HEK293 (cell line): ENCODE results near the gene NEK11.
A peak's percentile ranks its signal among the peaks of the same experiment; 100 is the strongest.

Source experiments
- BCL6B ChIP-seq: fragments of 450-650 bp; formaldehyde crosslinking; IDR thresholded peaks from 2 replicates; pipeline ENCODE4 v1.5.1; 2017; ENCODE audit warnings: missing biosample characterization, missing genetic modification characterization
- GFI1B ChIP-seq: fragments of 450-650 bp; formaldehyde crosslinking; IDR thresholded peaks from 2 replicates; pipeline ENCODE4 v1.5.1; 2016; ENCODE audit warnings: missing biosample characterization, missing genetic modification characterization
- HIC1 ChIP-seq: fragments of 450-650 bp; formaldehyde crosslinking; IDR thresholded peaks from 2 replicates; pipeline ENCODE4 v1.5.1; 2016; ENCODE audit warnings: missing biosample characterization, missing genetic modification characterization
- IKZF3 ChIP-seq: fragments of 450-650 bp; IDR thresholded peaks from 2 replicates; pipeline ENCODE4 v1.5.0; 2018; ENCODE audit warnings: missing biosample characterization, mild to moderate bottlenecking, missing genetic modification characterization, moderate library complexity
- KLF1 ChIP-seq: fragments of 450-650 bp; formaldehyde crosslinking; IDR thresholded peaks from 2 replicates; pipeline ENCODE4 v1.5.1; 2016; ENCODE audit warnings: missing biosample characterization, missing genetic modification characterization
- MEIS1 ChIP-seq: sonication (generic); formaldehyde crosslinking; IDR thresholded peaks from 2 replicates; pipeline ENCODE4 v1.8.1; 2022; ENCODE audit warnings: missing genetic modification reagents, mild to moderate bottlenecking, borderline replicate concordance
- OSR2 ChIP-seq: fragments of 450-650 bp; formaldehyde crosslinking; IDR thresholded peaks from 2 replicates; pipeline ENCODE4 v1.5.1; 2016; ENCODE audit warnings: missing biosample characterization, missing genetic modification characterization
- SETDB1 ChIP-seq: IDR thresholded peaks from one replicate; pipeline ENCODE4 v1.6.1; 2017; ENCODE audit warnings: mild to moderate bottlenecking, low read length, moderate library complexity, mixed read lengths; ENCODE audit not compliant: insufficient read length
- TCF7L2 ChIP-seq: IDR thresholded peaks from 2 replicates; pipeline ENCODE4 v1.6.1; 2011; ENCODE audit warnings: low read depth, mild to moderate bottlenecking, inconsistent platforms, low read length, moderate library complexity, borderline replicate concordance
- ZEB2 ChIP-seq: fragments of 450-650 bp; formaldehyde crosslinking; IDR thresholded peaks from 2 replicates; pipeline ENCODE4 v1.5.1; 2016; ENCODE audit warnings: missing biosample characterization, missing genetic modification characterization
- ZNF10 ChIP-seq: fragments of 450-650 bp; formaldehyde crosslinking; IDR thresholded peaks from 2 replicates; pipeline ENCODE4 v1.5.1; 2017; ENCODE audit warnings: missing biosample characterization, missing genetic modification characterization
- ZNF114 ChIP-seq: fragments of 450-650 bp; formaldehyde crosslinking; IDR thresholded peaks from 2 replicates; pipeline ENCODE4 v1.5.0; 2017; ENCODE audit warnings: missing biosample characterization, missing genetic modification characterization
- ZNF19 ChIP-seq: fragments of 450-650 bp; formaldehyde crosslinking; IDR thresholded peaks from 2 replicates; pipeline ENCODE4; 2016; ENCODE audit warnings: missing biosample characterization, missing genetic modification characterization, low read depth
- ZNF214 ChIP-seq: fragments of 450-650 bp; formaldehyde crosslinking; IDR thresholded peaks from 2 replicates; pipeline ENCODE4 v1.5.1; 2017; ENCODE audit warnings: missing biosample characterization, mild to moderate bottlenecking, missing genetic modification characterization, borderline replicate concordance
- ZNF266 ChIP-seq: fragments of 450-650 bp; formaldehyde crosslinking; IDR thresholded peaks from 2 replicates; pipeline ENCODE4 v1.5.1; 2016; ENCODE audit warnings: missing biosample characterization, missing genetic modification characterization, low read depth
- ZNF292 ChIP-seq: fragments of 450-650 bp; formaldehyde crosslinking; IDR thresholded peaks from 2 replicates; pipeline ENCODE4 v1.5.1; 2016; ENCODE audit warnings: low read depth, missing biosample characterization, missing genetic modification characterization, borderline replicate concordance
- ZNF354C ChIP-seq: fragments of 450-650 bp; formaldehyde crosslinking; IDR thresholded peaks from 2 replicates; pipeline ENCODE4 v1.5.1; 2016; ENCODE audit warnings: missing biosample characterization, missing genetic modification characterization, low read depth, borderline replicate concordance
- ZNF366 ChIP-seq: fragments of 450-650 bp; formaldehyde crosslinking; conservative IDR thresholded peaks from 2 replicates; pipeline ENCODE4 v1.5.1; 2016; ENCODE audit warnings: missing biosample characterization, missing genetic modification characterization
- ZNF391 ChIP-seq: fragments of 450-650 bp; formaldehyde crosslinking; IDR thresholded peaks from 2 replicates; pipeline ENCODE4 v1.5.1; 2016; ENCODE audit warnings: low read depth, missing biosample characterization, missing genetic modification characterization, borderline replicate concordance
- ZNF48 ChIP-seq: fragments of 450-650 bp; formaldehyde crosslinking; IDR thresholded peaks from 2 replicates; pipeline ENCODE4 v1.5.1; 2016; ENCODE audit warnings: missing biosample characterization, missing genetic modification characterization
- ZNF560 ChIP-seq: fragments of 450-650 bp; formaldehyde crosslinking; IDR thresholded peaks from 2 replicates; pipeline ENCODE4 v1.5.1; 2017; ENCODE audit warnings: missing biosample characterization, missing genetic modification characterization, borderline replicate concordance
- ZNF626 ChIP-seq: fragments of 450-650 bp; sonication (Bioruptor Pico); formaldehyde crosslinking; IDR thresholded peaks from 2 replicates; pipeline ENCODE4 v1.5.1; 2018; ENCODE audit warnings: missing biosample characterization, missing genetic modification characterization, inconsistent platforms
- ZNF654 ChIP-seq: fragments of 450-650 bp; formaldehyde crosslinking; IDR thresholded peaks from 2 replicates; pipeline ENCODE4 v1.5.1; 2016; ENCODE audit warnings: low read depth, missing biosample characterization, missing genetic modification characterization
- ZNF677 ChIP-seq: fragments of 450-650 bp; IDR thresholded peaks from 2 replicates; pipeline ENCODE4 v1.5.0; 2018; ENCODE audit warnings: missing biosample characterization, mild to moderate bottlenecking, missing genetic modification characterization, moderate library complexity
- ZNF785 ChIP-seq: fragments of 450-650 bp; formaldehyde crosslinking; IDR thresholded peaks from 2 replicates; pipeline ENCODE4 v1.5.1; 2016; ENCODE audit warnings: missing biosample characterization, missing genetic modification characterization
- ZNF791 ChIP-seq: fragments of 450-650 bp; formaldehyde crosslinking; IDR thresholded peaks from 2 replicates; pipeline ENCODE4 v1.5.1; 2016; ENCODE audit warnings: missing biosample characterization, missing genetic modification characterization
- ZSCAN5A ChIP-seq: fragments of 450-650 bp; formaldehyde crosslinking; IDR thresholded peaks from 2 replicates; pipeline ENCODE4 v1.5.1; 2016; ENCODE audit warnings: missing biosample characterization, missing genetic modification characterization
- TF ChIP-seq, protein P1 (sequence below): fragments of 450-650 bp; formaldehyde crosslinking; IDR thresholded peaks from 2 replicates; pipeline ENCODE4 v1.5.1; 2016; ENCODE audit warnings: missing biosample characterization, missing genetic modification characterization, low read depth
- TF ChIP-seq, protein P2 (sequence below): fragments of 450-650 bp; formaldehyde crosslinking; IDR thresholded peaks from 2 replicates; pipeline ENCODE4 v1.5.1; 2016; ENCODE audit warnings: missing biosample characterization, missing genetic modification characterization

The NEK11 gene

DNA sequence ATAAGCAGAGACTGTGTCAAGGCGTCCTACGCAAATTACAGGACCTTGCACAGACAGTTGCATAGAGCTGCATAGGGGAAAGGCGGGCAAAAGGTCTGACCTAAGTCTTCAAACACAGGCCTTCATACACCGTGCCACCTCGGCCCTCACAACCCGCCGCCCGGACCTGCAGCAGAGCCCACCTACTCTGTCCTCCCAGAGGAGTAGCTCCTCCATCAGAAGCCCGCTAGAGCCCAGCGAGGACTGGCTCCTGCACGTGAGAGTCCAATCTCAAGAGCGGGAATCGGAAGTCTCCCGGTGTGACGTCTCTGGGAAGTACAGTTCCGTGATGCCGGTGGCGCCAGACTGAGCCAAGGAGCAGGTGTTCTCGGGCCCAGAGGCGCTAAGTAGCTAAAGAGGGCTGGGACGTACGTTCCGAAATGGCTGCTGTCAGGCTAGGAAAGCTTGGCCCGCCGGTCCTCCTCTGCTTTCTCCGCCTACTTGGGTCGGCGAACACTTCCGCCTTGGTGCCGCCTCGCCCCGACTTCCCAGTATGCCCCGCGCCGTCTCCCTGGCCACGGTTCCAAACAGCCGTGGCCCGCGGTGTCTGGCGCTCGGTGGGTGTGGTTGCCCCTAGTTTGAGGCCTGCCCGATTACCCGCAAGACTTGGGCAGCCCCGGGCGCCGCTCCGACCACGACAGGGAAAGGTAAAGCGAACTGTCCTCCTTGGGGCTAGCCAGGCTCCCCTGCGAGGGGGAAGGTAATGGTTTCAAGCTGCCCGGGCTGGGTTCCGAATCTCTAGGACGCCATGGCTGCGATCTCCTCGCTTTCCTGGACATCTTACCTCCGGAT lies at the start of gene NEK11, which contains the start of gene ASTE1 (continued):
- no peak for TF ChIP-seq ZNF266
- TF ChIP-seq BCL6B, result no peak
- TF ChIP-seq ZNF560 (tag by site-specific recombination), result no peak
- 0 out of 2 replicates have a peak, but pooled peaks have one; percentile 21 for TF ChIP-seq IKZF3 (tag by site-specific recombination)
- no peak for TF ChIP-seq ZNF785 (tag by site-specific recombination)
- TF ChIP-seq, protein P1, sequence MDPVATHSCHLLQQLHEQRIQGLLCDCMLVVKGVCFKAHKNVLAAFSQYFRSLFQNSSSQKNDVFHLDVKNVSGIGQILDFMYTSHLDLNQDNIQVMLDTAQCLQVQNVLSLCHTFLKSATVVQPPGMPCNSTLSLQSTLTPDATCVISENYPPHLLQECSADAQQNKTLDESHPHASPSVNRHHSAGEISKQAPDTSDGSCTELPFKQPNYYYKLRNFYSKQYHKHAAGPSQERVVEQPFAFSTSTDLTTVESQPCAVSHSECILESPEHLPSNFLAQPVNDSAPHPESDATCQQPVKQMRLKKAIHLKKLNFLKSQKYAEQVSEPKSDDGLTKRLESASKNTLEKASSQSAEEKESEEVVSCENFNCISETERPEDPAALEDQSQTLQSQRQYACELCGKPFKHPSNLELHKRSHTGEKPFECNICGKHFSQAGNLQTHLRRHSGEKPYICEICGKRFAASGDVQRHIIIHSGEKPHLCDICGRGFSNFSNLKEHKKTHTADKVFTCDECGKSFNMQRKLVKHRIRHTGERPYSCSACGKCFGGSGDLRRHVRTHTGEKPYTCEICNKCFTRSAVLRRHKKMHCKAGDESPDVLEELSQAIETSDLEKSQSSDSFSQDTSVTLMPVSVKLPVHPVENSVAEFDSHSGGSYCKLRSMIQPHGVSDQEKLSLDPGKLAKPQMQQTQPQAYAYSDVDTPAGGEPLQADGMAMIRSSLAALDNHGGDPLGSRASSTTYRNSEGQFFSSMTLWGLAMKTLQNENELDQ, result no peak
- TF ChIP-seq ZEB2 (tag by site-specific recombination), result 0 out of 2 replicates have a peak, but pooled peaks have one; percentile 27
- no peak for TF ChIP-seq TCF7L2
- TF ChIP-seq OSR2, result no peak
- TF ChIP-seq, protein P2, sequence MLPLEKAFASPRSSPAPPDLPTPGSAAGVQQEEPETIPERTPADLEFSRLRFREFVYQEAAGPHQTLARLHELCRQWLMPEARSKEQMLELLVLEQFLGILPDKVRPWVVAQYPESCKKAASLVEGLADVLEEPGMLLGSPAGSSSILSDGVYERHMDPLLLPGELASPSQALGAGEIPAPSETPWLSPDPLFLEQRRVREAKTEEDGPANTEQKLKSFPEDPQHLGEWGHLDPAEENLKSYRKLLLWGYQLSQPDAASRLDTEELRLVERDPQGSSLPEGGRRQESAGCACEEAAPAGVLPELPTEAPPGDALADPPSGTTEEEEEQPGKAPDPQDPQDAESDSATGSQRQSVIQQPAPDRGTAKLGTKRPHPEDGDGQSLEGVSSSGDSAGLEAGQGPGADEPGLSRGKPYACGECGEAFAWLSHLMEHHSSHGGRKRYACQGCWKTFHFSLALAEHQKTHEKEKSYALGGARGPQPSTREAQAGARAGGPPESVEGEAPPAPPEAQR (tag by site-specific recombination), result no peak
- no peak for TF ChIP-seq ZNF654 (tag by site-specific recombination)
- no peak for TF ChIP-seq ZSCAN5A (tag by site-specific recombination)
- no peak for TF ChIP-seq GFI1B (tag by site-specific recombination)
- TF ChIP-seq ZNF391 (tag by site-specific recombination), result peak; percentile 42; the same call in 1 of the 2 replicates
- TF ChIP-seq ZNF677 (tag by site-specific recombination), result no peak
- no peak for TF ChIP-seq MEIS1 (CRISPR knock-in tag)
- peak; percentile 80 for TF ChIP-seq HIC1 (tag by site-specific recombination)
- no peak for TF ChIP-seq ZNF366 (tag by site-specific recombination)
- no peak for TF ChIP-seq ZNF354C (tag by site-specific recombination)
- TF ChIP-seq ZNF292 (tag by site-specific recombination), result no peak
- TF ChIP-seq KLF1 (tag by site-specific recombination), result 0 out of 2 replicates have a peak, but pooled peaks have one; percentile 39
- no peak for TF ChIP-seq ZNF791
- no peak for TF ChIP-seq ZNF114 (tag by site-specific recombination)
- TF ChIP-seq SETDB1, result no peak
- no peak for TF ChIP-seq ZNF10
- TF ChIP-seq ZNF19 (tag by site-specific recombination), result no peak
- TF ChIP-seq ZNF626, result no peak
- no peak for TF ChIP-seq ZNF214 (tag by site-specific recombination)
- TF ChIP-seq ZNF48 (tag by site-specific recombination), result no peak
